Measurements from ENCODE around the gene ALOX5AP. TPM values are rescaled to one million over a fixed set of nuclear protein-coding genes. Genes with fewer than 3 reads are reported as not detected.

The ALOX5AP gene
- total and polyA plus RNA-seq, 10 of the 15 experiments (the other 5 are each of a cell fraction or from before 2014, with no cell fraction given): 45.9 to 426 (median 109) TPM

DNA sequence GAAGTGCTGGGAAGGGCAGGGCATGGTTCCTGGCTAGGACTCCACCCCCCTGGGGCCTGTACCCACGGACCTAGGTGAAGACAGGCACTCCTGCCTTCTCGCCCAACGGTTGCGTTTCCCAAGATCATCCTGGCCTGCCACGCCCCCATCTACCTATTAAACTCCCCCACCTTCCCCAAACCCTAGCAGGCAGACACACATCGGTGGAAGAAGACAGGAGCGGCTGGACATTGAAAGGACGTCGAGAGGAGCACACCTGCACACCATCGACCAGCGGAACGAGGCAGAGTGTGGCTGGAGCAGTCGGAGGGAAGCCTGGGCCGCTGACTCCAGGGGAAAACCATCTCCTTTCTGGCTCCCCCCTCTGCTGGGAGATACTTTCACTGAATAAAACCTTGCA is 45.6 kb upstream of the ALOX5AP start (continued):
- TF ChIP-seq BMI1 (IDR thresholded peaks at IDR 0.05; ENCODE audit: borderline replicate concordance) (no peak), MEF2A (IDR thresholded peaks at IDR 0.05; ENCODE audit: insufficient read depth, low read depth, low read length) (no peak), ATF2 (IDR thresholded peaks at IDR 0.05; ENCODE audit: low read length) (no peak), TBL1XR1 (IDR thresholded peaks at IDR 0.05; ENCODE audit: low read depth, low read length) (no peak), SIX5 (IDR thresholded peaks at IDR 0.05; ENCODE audit: low read depth, low read length, severe bottlenecking) (no peak), EP300 (IDR thresholded peaks at IDR 0.05; ENCODE audit: borderline replicate concordance in 1 of 2, control insufficient read depth in 1 of 2, low read depth in 2 of 2, low read length in 2 of 2) (no peak), USF1 (IDR thresholded peaks at IDR 0.05; ENCODE audit: borderline replicate concordance, extremely low read length, insufficient read depth, low read depth, low read length) (no peak), MEF2B (IDR thresholded peaks at IDR 0.05; ENCODE audit: partially characterized antibody, poor library complexity, severe bottlenecking) (no peak), POLR2AphosphoS5 (IDR thresholded peaks at IDR 0.05; ENCODE audit: low read length) (no peak), REST (IDR thresholded peaks at IDR 0.05; ENCODE audit: low read depth, low read length) (no peak)
- TF ChIP-seq, protein P1, sequence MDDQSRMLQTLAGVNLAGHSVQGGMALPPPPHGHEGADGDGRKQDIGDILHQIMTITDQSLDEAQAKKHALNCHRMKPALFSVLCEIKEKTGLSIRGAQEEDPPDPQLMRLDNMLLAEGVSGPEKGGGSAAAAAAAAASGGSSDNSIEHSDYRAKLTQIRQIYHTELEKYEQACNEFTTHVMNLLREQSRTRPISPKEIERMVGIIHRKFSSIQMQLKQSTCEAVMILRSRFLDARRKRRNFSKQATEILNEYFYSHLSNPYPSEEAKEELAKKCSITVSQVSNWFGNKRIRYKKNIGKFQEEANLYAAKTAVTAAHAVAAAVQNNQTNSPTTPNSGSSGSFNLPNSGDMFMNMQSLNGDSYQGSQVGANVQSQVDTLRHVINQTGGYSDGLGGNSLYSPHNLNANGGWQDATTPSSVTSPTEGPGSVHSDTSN (IDR thresholded peaks at IDR 0.05; ENCODE audit: insufficient replicate concordance, low read depth, low read length): no peak

Measured in GM12878 (cell line).